Neuronal stem cell (in vitro differentiated cells): Measurements from ENCODE around the gene FHIT.

ENCODE experiments used
- DNase-seq: peaks from one replicate; pipeline ENCODE4 v3.0.0-alpha.2; 2013; ENCODE audit warnings: low spot score
- H2AFZ ChIP-seq: one replicate; pipeline ENCODE4 v1.6.1; 2013; ENCODE audit warnings: mild to moderate bottlenecking, low read length, inconsistent platforms
- H2AK5ac ChIP-seq: 2 replicates; pipeline ENCODE4 v1.6.1; 2013; ENCODE audit warnings: low read depth, mild to moderate bottlenecking, inconsistent platforms, low read length, moderate library complexity, mixed read lengths
- H2BK120ac ChIP-seq: 2 replicates; pipeline ENCODE4 v1.6.1; 2013; ENCODE audit warnings: low read depth, mild to moderate bottlenecking, inconsistent platforms, low read length, moderate library complexity, mixed read lengths
- H2BK12ac ChIP-seq: one replicate; pipeline ENCODE4 v1.6.1; 2013; ENCODE audit warnings: low read length, inconsistent platforms
- H2BK15ac ChIP-seq: 2 replicates; pipeline ENCODE4 v1.6.1; 2013; ENCODE audit warnings: mild to moderate bottlenecking, low read length, inconsistent platforms, mixed read lengths
- H2BK5ac ChIP-seq: one replicate; pipeline ENCODE4 v1.6.1; 2013; ENCODE audit warnings: inconsistent platforms, mild to moderate bottlenecking, low read length, moderate library complexity
- H3K14ac ChIP-seq: one replicate; pipeline ENCODE4 v1.6.1; 2013; ENCODE audit warnings: low read length, inconsistent platforms
- H3K18ac ChIP-seq: 2 replicates; pipeline ENCODE4 v1.6.1; 2013; ENCODE audit warnings: low read length, inconsistent platforms
- H3K23ac ChIP-seq: 2 replicates; pipeline ENCODE4 v1.6.1; 2013; ENCODE audit warnings: low read depth, mild to moderate bottlenecking, mixed read lengths, low read length, inconsistent platforms; ENCODE audit not compliant: poor library complexity
- H3K27ac ChIP-seq: replicated peaks from 3 replicates; pipeline ENCODE4 v1.5.1; 2013; ENCODE audit warnings: low read length, inconsistent platforms
- H3K27me3 ChIP-seq, 3 experiments: 2 replicates each; pipeline ENCODE4 v1.6.1; 2013; ENCODE audit warnings: low read length in 3 of 3, mild to moderate bottlenecking in 2 of 3, inconsistent platforms in 1 of 3, low read depth in 1 of 3, mixed read lengths in 1 of 3, moderate library complexity in 1 of 3; ENCODE audit not compliant: control insufficient read depth in 3 of 3, insufficient read depth in 3 of 3
- H3K36me3 ChIP-seq, 2 donors: replicated peaks in 1 of 2; 2 replicates each; pipeline ENCODE4 v1.6.1; 2013; ENCODE audit warnings: low read length in 2 of 2; ENCODE audit not compliant: control insufficient read depth in 2 of 2, insufficient read depth in 2 of 2
- H3K4ac ChIP-seq: 2 replicates; pipeline ENCODE4 v1.6.1; 2013; ENCODE audit warnings: inconsistent platforms, mild to moderate bottlenecking, low read length, moderate library complexity
- H3K4me1 ChIP-seq, 2 donors: 1 replicate in 1 of 2; 2 replicates in 1 of 2; pipeline ENCODE4 v1.6.1; 2013; ENCODE audit warnings: low read length in 2 of 2, low read depth in 1 of 2; ENCODE audit not compliant: control insufficient read depth in 2 of 2, insufficient read depth in 1 of 2
- H3K4me2 ChIP-seq: one replicate; pipeline ENCODE4 v1.6.1; 2013; ENCODE audit warnings: mild to moderate bottlenecking, low read length, inconsistent platforms; ENCODE audit not compliant: insufficient read depth, poor library complexity, severe bottlenecking
- H3K4me3 ChIP-seq, 2 donors: 2 replicates each; pipeline ENCODE4 v1.5.1; 2013; ENCODE audit warnings: low read length in 2 of 2, mild to moderate bottlenecking in 2 of 2, inconsistent platforms in 1 of 2, moderate library complexity in 1 of 2
- H3K79me1 ChIP-seq: one replicate; pipeline ENCODE4 v1.6.1; 2013; ENCODE audit warnings: low read depth, mild to moderate bottlenecking, inconsistent platforms, low read length, moderate library complexity
- H3K9ac ChIP-seq: one replicate; pipeline ENCODE4 v1.6.1; 2013; ENCODE audit warnings: mild to moderate bottlenecking, low read depth, low read length, inconsistent platforms; ENCODE audit not compliant: poor library complexity
- H3K9me3 ChIP-seq, 2 donors: replicated peaks in 1 of 2; 2 replicates each; pipeline versions ENCODE3 to v1.6.1; 2013; ENCODE audit warnings: low read length in 2 of 2, mild to moderate bottlenecking in 2 of 2, inconsistent platforms in 1 of 2, low read depth in 1 of 2, mixed read lengths in 1 of 2, moderate library complexity in 1 of 2; ENCODE audit not compliant: control insufficient read depth in 2 of 2, insufficient read depth in 1 of 2
- H4K8ac ChIP-seq: one replicate; pipeline ENCODE4 v1.6.1; 2013; ENCODE audit warnings: low read depth, mild to moderate bottlenecking, inconsistent platforms, low read length, moderate library complexity
- H4K91ac ChIP-seq: one replicate; pipeline ENCODE4 v1.6.1; 2013; ENCODE audit warnings: low read length, low read depth, mild to moderate bottlenecking, inconsistent platforms; ENCODE audit not compliant: poor library complexity
- WGBS, 2 donors: extraction: QIAGEN DNeasy Blood & Tissue Kit; methylation state at CpG; one replicate each; pipeline ENCODE4 v1.1.7; 2013; ENCODE audit warnings: missing lambda C conversion rate in 2 of 2, mixed read lengths in 1 of 2; ENCODE audit not compliant: insufficient read length in 2 of 2, insufficient replicate concordance in 1 of 2; ENCODE audit errors: extremely low coverage in 2 of 2; 5-methylcytosine and 5-hydroxymethylcytosine counted together

FHIT gene

GRCh38 chr3:61141227-61141626, 110.0 kb downstream of the FHIT start:
- WGBS, 2 donors = no CpG with 5 or more reads among the region's 4 CpGs

GRCh38 chr3:61139686-61140085, 111.6 kb downstream of the FHIT start:
- no peak overlapping the region for H2AK5ac ChIP-seq
- H3K23ac ChIP-seq = no peak overlapping the region
- H3K4me3 ChIP-seq = no peak overlapping the region
- H2AFZ ChIP-seq = no peak overlapping the region
- no peak overlapping the region for H4K91ac ChIP-seq
- no peak overlapping the region for H3K4ac ChIP-seq
- H2BK15ac ChIP-seq = no peak overlapping the region
- no peak overlapping the region for H3K9ac ChIP-seq
- H2BK120ac ChIP-seq = no peak overlapping the region
- DNase-seq = no peak
- no peak overlapping the region for H3K4me2 ChIP-seq
- no peak overlapping the region for H3K14ac ChIP-seq
- peaks cover 0 to 3% of the 10 kb centered on the region in 2 donors for H3K9me3 ChIP-seq
- no peak overlapping the region for H4K8ac ChIP-seq
- H2BK12ac ChIP-seq = no peak overlapping the region
- no peak overlapping the region for H3K27ac ChIP-seq
- no peak overlapping the region for H2BK5ac ChIP-seq
- no peak overlapping the region for H3K18ac ChIP-seq
- H3K27me3 ChIP-seq = no peaks in the 10 kb centered on the region
- H3K4me1 ChIP-seq = peaks cover 5 to 14% of the 10 kb centered on the region in 2 donors
- H3K36me3 ChIP-seq = no peaks in the 10 kb centered on the region
- H3K79me1 ChIP-seq = no peaks in the 10 kb centered on the region
- no CpG with 5 or more reads among the region's 4 CpGs for WGBS, 2 donors

More at GRCh38 chr3:61141227-61141626, 110.0 kb downstream of the FHIT start:
- Histone ChIP-seq H3K27me3 (no peaks in the 10 kb centered on the region), H3K9ac (no peak overlapping the region), H3K4me3 (peak overlapping the region in 1 of 2 donors; percentile 18), H4K91ac (no peak overlapping the region), H4K8ac (no peak overlapping the region), H3K4me1 (peaks cover 5 to 14% of the 10 kb centered on the region in 2 donors), H2AK5ac (no peak overlapping the region), H3K23ac (no peak overlapping the region), H3K4ac (no peak overlapping the region), H3K27ac (no peak overlapping the region), H2AFZ (peak overlapping the region; percentile 58), H3K9me3 (peaks cover 0 to 5% of the 10 kb centered on the region in 2 donors), H2BK12ac (no peak overlapping the region), H3K79me1 (no peaks in the 10 kb centered on the region), H3K36me3 (no peaks in the 10 kb centered on the region), H2BK120ac (no peak overlapping the region), H3K4me2 (no peak overlapping the region), H3K14ac (no peak overlapping the region), H2BK5ac (no peak overlapping the region), H3K18ac (no peak overlapping the region), H2BK15ac (no peak overlapping the region)
- peak; percentile 30 for DNase-seq

GRCh38 chr3:61138401-61138800, 112.9 kb downstream of the FHIT start:
- no peak overlapping the region for H3K18ac ChIP-seq
- H3K14ac ChIP-seq = no peak overlapping the region
- H2AK5ac ChIP-seq = no peak overlapping the region
- H3K36me3 ChIP-seq = no peaks in the 10 kb centered on the region
- H2BK12ac ChIP-seq = no peak overlapping the region
- no peaks in the 10 kb centered on the region for H3K79me1 ChIP-seq
- H3K4me2 ChIP-seq = no peak overlapping the region
- H3K27me3 ChIP-seq = no peaks in the 10 kb centered on the region
- no peak overlapping the region for H2BK5ac ChIP-seq
- no peak overlapping the region for H3K23ac ChIP-seq
- H3K27ac ChIP-seq = no peak overlapping the region
- H3K4ac ChIP-seq = no peak overlapping the region
- H3K4me1 ChIP-seq = peaks cover 5 to 14% of the 10 kb centered on the region in 2 donors
- no peak overlapping the region for H2BK15ac ChIP-seq
- whole genome bisulfite sequencing, 2 donors = no CpG with 5 or more reads among the region's 5 CpGs
- no peak overlapping the region for H4K91ac ChIP-seq
- no peak for DNase-seq
- H2BK120ac ChIP-seq = no peak overlapping the region
- no peak overlapping the region for H3K4me3 ChIP-seq
- H2AFZ ChIP-seq = no peak overlapping the region
- H4K8ac ChIP-seq = no peak overlapping the region
- H3K9me3 ChIP-seq = peaks cover 0 to 3% of the 10 kb centered on the region in 2 donors
- H3K9ac ChIP-seq = no peak overlapping the region

- Histone ChIP-seq H3K23ac (no peak overlapping the region), H2BK12ac (no peak overlapping the region), H3K4me1 (peaks cover 0 to 4% of the 10 kb centered on the region in 2 donors), H4K8ac (no peak overlapping the region), H3K9me3 (peaks cover 0 to 3% of the 10 kb centered on the region in 2 donors), H3K4ac (no peak overlapping the region), H3K9ac (no peak overlapping the region), H3K27me3 (no peaks in the 10 kb centered on the region), H3K27ac (no peak overlapping the region), H2BK120ac (no peak overlapping the region), H2BK15ac (no peak overlapping the region), H2AFZ (no peak overlapping the region), H2AK5ac (no peak overlapping the region), H3K79me1 (no peaks in the 10 kb centered on the region), H4K91ac (no peak overlapping the region), H3K36me3 (no peaks in the 10 kb centered on the region), H3K4me2 (no peak overlapping the region), H3K14ac (no peak overlapping the region), H3K18ac (no peak overlapping the region), H3K4me3 (no peak overlapping the region), H2BK5ac (no peak overlapping the region)
- no CpG with 5 or more reads among the region's 5 CpGs for WGBS, 2 donors
- no peak for DNase-seq
Observed at GRCh38 chr3:61136191-61136590, 115.1 kb downstream of the FHIT start.
